ENCODE measurements around the gene ZNF468.
"Not testable (repeated sequence)": the region's sequence is repeated elsewhere in the genome, so short reads cannot be mapped to it uniquely, and the experiment has no call there.

Gene ZNF468

DNA sequence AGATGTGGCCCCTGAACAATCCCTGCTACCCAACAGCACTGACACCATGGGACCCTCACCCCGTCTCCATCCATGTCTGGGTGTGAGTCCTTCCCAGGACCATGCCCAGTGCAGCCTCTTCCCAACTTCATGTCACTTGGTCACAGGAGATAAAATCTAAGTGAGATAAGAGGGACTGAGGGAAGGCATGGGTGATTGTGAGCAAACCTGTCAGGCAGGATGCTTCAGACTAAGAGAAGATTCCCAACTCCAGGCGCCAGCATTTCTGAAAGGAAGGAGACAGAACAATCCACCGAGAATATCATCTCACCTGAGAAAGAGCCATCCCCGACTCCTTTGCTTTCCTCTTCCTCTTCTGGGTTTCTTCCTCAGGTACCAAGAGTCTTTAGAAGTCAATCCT is 32.5 kb upstream of the ZNF468 start:
- no peak for DNase-seq (ENCODE audit: low read depth)
- TF ChIP-seq, protein P1, sequence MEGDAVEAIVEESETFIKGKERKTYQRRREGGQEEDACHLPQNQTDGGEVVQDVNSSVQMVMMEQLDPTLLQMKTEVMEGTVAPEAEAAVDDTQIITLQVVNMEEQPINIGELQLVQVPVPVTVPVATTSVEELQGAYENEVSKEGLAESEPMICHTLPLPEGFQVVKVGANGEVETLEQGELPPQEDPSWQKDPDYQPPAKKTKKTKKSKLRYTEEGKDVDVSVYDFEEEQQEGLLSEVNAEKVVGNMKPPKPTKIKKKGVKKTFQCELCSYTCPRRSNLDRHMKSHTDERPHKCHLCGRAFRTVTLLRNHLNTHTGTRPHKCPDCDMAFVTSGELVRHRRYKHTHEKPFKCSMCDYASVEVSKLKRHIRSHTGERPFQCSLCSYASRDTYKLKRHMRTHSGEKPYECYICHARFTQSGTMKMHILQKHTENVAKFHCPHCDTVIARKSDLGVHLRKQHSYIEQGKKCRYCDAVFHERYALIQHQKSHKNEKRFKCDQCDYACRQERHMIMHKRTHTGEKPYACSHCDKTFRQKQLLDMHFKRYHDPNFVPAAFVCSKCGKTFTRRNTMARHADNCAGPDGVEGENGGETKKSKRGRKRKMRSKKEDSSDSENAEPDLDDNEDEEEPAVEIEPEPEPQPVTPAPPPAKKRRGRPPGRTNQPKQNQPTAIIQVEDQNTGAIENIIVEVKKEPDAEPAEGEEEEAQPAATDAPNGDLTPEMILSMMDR (conservative IDR thresholded peaks at IDR 0.05; ENCODE audit: low read depth, low read length) = no peak
- no peak overlapping the region for H3K4me3 ChIP-seq (ENCODE audit: low read depth, low read length)

DNA sequence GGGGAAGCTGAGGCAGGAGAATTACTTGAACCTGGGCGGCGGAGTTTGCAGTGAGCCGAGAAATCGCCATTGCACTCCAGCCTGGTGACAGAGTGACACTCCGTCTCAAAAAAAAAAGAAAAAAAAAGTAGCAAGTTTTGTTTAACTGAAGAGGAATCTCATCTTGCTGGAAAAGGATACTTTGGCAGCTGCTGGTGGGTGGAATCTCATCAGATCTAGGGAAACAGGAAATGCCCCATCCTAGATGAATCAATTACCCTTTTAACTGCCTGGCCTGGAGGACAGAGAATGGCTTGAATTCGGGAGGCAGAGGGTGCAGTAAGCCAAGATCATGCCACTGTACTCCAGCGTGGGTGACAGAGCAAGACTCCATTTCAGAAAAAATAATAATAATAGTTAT is 31.7 kb upstream of the ZNF468 start:
- no peak for DNase-seq (ENCODE audit: low read depth)
- no peak overlapping the region for H3K4me3 ChIP-seq (ENCODE audit: low read depth, low read length)
- TF ChIP-seq, protein P1 (conservative IDR thresholded peaks at IDR 0.05; ENCODE audit: low read depth, low read length) = no peak

DNA sequence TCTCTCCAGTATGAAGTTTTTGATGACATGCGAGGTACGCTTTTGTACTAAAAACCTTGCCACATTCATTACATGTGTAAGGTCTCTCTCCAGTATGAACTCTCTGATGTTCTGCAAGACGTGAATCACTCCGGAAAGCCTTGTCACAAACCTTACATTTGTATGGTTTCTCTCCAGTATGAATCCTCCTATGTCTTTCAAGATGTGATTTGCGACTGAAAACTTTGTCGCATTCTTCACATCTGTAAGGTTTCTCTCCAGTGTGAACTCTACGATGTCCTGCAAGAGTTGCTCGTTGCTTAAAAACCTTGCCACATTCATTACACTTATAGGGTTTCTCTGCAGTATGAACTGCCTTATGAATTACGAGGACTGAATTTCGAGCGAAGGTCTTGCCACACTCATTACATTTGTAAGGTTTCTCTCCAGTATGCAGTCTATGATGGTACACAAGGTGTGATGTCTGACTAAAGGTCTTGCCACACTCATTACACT is 23.5 kb upstream of the ZNF468 start:
- H3K4me3 ChIP-seq (ENCODE audit: low read depth, low read length) = no peak overlapping the region
- TF ChIP-seq, protein P1 (conservative IDR thresholded peaks at IDR 0.05; ENCODE audit: low read depth, low read length) = no peak
- DNase-seq (ENCODE audit: low read depth) = no peak

DNA sequence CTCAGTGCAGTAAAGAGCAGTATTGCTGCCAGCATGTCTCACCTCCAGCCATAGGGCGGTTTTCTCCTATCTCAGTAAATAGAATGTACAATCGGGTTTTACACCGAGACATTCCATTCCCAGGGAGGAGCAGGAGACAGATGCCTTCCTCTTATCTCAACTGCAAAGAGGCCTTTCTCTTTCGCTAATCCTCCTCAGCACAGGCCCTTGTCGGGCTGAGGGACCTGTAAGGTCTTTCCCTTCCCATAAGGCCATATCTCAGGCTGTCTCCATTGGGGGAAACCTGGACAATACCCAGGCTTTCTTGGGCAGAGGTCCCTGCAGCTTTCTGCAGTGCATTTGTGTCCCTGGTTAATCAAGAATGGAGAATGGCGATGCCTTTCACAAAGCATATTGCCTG is 15.6 kb upstream of the ZNF468 start:
- not testable (repeated sequence) for H3K4me3 ChIP-seq (ENCODE audit: low read depth, low read length); DNase-seq (ENCODE audit: low read depth)

DNA sequence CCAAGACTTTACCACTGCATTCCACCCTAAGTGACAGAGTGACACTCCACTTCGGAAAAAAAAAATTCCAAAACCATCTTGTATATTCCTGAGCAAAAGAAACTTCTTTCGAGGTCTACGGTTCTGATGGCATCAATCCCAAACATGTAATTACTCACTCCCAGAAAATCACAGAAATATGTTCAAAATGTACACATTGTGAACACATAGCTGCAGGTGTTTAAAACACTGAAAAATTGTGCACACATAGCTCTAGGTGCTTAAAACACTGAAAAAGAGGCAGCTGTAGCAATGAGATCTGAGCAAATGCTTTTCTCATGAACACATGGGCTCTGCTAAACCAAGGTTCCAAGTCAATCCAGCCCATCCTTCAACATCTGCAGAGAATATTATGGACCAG is 14.0 kb upstream of the ZNF468 start:
- no peak overlapping the region for H3K4me3 ChIP-seq (ENCODE audit: low read depth, low read length)
- TF ChIP-seq, protein P1 (conservative IDR thresholded peaks at IDR 0.05; ENCODE audit: low read depth, low read length) = no peak
- no peak for DNase-seq (ENCODE audit: low read depth)

DNA sequence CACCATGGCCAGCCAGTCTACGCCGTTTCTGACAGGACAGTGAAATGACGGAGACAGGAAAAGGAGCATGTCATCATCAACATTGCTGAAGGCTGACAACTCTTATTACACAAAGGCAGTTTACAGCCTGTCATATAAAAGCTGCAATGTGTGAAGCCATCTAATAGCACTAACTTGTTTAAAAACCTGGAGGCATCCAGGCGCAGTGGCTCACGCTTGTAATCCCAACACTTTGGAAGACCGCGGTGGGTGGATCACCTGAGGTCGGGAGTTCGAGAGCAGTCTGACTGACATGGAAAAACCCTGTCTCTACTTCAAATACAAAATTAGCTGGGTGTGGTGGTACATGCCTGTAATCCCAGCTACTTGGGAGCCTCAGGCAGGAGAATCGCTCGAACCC is 10.6 kb upstream of the ZNF468 start:
- DNase-seq (ENCODE audit: low read depth); H3K4me3 ChIP-seq (ENCODE audit: low read depth, low read length): not testable (repeated sequence)

DNA sequence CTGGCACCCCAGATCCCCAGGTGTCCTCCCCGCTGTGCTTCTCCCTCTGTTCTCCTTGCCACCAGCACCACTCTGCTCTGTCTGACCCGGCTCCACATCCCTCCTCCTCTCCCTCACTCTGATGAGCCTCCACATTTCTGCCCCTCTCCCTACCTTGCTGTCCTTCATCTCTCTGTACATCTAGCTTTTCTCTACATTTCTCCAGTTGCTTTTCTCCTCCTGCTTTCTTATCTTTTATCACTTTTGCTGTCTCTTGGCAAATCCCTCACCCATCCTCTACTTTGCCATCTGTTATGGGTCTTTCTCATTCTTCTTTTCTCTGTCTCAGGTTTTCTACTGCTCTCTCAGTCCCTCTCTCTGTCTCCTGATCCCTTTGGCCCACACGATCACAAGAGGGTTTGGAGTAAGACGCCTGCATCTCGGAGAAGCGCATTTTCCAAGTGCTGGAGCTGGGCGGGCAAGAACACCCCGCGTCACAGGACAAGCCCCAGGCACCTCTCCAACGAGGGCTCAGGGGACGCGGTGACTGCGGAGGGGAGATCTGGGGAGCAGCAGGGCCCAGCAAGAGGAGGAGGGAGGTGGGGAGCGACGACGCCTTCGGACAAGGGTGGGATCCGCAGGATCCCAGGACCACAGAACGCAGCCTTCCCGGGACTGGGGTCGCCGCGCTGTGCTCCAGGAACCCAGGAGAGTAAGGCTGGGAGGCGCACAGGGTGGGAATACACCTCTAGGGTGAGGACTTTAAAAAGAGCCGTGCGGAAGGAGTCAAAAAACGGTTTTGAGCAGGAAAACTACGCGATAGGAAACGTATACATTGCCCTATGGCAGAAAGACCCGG is 660 bp downstream of the ZNF468 start:
- peak overlapping the region; percentile 65 for H3K4me3 ChIP-seq (ENCODE audit: low read depth, low read length)
- peak; percentile 39 for DNase-seq (ENCODE audit: low read depth)

DNA sequence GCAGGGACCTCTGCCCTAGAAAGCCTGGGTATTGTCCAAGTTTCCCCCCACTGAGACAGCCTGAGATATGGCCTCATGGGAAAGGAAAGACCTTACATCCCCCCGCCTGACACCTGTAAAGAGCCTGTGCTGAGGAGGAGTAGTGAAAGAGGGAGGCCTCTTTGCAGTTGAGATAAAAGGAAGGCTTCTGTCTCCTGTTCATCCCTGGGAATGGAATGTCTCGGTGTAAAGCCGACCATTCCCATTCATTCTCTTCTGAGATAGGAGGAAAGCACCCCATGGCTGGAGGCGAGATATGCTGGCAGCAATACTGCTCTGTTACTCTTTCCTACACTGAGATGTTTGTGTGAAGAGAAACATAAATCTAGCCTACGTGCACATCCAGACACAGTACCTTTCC is 10.1 kb downstream of the ZNF468 start:
- not testable (repeated sequence) for DNase-seq (ENCODE audit: low read depth); H3K4me3 ChIP-seq (ENCODE audit: low read depth, low read length)

DNA sequence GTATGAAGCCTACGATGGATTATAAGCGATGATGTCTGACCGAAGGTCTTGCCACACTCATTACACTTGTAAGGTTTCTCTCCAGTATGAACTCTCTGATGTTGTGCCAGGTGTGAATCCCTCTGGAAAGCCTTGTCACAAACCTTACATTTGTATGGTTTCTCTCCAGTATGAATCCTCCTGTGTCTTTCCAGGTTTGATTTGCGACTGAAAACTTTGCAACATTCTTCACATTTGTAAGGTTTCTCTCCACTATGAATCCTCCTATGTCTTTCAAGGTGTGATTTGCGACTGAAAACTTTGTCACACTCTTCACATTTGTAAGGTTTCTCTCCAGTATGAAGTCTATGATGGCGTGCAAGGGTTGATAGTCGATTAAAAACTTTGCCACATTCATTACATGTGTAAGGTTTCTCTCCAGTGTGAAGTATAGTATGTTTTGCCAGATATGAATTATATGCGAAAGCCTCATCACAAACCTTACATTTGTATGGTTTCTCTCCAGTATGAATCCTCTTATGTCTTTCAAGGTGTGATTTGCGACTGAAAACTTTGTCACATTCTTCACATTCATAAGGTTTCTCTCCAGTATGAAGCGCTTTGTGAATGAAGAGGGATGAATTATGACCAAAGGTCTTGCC is 16.5 kb downstream of the ZNF468 start:
- H3K4me3 ChIP-seq (ENCODE audit: low read depth, low read length) = not testable (repeated sequence)

DNA sequence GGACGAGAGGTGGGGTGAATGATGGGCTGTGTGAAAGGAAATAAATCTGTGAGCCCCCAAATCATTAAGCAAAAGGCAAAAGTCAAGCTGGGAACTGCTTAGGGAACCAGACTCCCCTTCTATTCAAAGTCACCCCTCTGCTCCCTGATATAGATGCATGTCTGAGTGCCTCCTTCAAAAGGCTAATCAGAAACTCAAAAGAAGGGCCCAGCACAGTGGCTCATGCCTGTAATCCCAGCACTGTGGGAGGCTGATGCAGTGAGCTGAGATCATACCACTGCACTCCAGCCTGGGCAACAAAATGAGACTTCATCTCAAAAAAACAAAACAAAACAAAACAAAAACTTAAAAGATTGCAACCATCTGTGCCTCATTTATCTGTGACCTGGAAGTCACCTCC is 23.1 kb downstream of the ZNF468 start:
- not testable (repeated sequence) for H3K4me3 ChIP-seq (ENCODE audit: low read depth, low read length); DNase-seq (ENCODE audit: low read depth)

More for the DNA sequence above, 16.5 kb downstream of the ZNF468 start:
- not testable (repeated sequence) for DNase-seq (ENCODE audit: low read depth)

DNA sequence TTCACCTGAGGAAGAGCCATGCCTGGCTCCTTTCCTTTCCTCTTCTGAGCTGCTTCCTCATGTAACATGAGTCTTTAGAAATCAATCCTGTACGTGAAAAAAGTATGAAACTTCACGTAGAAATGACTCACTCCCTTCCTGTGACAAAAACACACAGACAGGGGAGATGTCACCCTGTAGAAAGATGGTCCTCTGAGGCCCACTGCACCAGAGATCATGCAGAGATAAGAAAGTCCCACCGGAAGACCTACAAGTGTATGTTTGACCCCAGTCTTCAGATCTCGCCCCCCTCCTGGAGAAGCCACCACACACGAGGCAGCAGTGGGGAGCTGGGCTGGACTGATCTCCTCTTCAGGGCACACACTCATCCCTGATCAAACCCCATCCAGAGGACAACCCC is 23.9 kb downstream of the ZNF468 start:
- not testable (repeated sequence) for H3K4me3 ChIP-seq (ENCODE audit: low read depth, low read length); DNase-seq (ENCODE audit: low read depth)

DNA sequence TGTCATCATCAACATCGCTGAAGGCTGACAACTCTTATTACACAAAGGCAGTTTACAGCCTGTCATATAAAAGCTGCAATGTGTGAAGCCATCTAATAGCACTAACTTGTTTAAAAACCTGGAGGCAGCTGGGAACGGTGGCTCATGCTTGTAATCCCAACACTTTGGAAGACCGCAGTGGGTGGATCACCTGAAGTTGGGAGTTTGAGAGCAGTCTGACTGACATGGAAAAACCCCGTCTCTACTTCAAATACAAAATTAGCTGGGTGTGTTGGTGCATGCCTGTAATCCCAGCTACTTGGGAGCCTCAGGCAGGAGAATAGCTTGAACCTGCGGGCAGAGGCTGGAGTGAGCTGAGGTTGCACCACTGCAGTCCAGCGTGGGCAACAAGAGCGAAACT is 27.6 kb downstream of the ZNF468 start:
- not testable (repeated sequence) for DNase-seq (ENCODE audit: low read depth); H3K4me3 ChIP-seq (ENCODE audit: low read depth, low read length)

All from choroid plexus epithelial cell (primary cell).